AG09309 (cell line): ENCODE measurements around the gene SUSD3.

ENCODE experiments used
- DNase-seq: peaks from one replicate; pipeline ENCODE4 v3.0.0-alpha.2; 2010; ENCODE audit warnings: low read depth
- H3K4me3 ChIP-seq: 2 replicates; pipeline ENCODE4 v1.5.1; 2011; ENCODE audit warnings: mild to moderate bottlenecking, low read depth, low read length, moderate library complexity; ENCODE audit not compliant: control insufficient read depth
- TF ChIP-seq, protein P1 (sequence below): IDR thresholded peaks from 2 replicates; pipeline ENCODE4 v1.5.1; 2011; ENCODE audit warnings: mild to moderate bottlenecking, low read depth, low read length, inconsistent platforms; ENCODE audit not compliant: insufficient read depth, control insufficient read depth; ENCODE audit errors: missing control alignments

SUSD3 gene

DNA sequence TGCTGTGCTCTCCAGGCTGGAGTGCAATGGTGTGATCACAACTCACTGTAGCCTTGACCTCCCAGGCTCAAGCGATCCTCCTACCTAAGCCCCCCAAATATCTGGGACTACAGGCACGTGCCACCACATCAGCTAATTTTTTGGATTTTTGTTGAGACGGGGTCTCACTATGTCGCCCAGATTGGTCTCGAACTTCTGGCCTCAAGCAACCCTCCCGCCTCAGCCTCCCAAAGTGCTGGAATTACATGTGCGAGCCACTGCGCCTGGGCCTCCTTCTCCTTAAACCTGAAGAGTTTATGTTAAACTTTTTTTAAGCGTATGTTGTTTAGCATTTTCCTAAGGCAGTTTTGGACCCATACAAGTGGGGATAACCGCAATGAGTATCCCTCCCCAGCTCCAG, 30.8 kb upstream of the SUSD3 start:
- TF ChIP-seq, protein P1, sequence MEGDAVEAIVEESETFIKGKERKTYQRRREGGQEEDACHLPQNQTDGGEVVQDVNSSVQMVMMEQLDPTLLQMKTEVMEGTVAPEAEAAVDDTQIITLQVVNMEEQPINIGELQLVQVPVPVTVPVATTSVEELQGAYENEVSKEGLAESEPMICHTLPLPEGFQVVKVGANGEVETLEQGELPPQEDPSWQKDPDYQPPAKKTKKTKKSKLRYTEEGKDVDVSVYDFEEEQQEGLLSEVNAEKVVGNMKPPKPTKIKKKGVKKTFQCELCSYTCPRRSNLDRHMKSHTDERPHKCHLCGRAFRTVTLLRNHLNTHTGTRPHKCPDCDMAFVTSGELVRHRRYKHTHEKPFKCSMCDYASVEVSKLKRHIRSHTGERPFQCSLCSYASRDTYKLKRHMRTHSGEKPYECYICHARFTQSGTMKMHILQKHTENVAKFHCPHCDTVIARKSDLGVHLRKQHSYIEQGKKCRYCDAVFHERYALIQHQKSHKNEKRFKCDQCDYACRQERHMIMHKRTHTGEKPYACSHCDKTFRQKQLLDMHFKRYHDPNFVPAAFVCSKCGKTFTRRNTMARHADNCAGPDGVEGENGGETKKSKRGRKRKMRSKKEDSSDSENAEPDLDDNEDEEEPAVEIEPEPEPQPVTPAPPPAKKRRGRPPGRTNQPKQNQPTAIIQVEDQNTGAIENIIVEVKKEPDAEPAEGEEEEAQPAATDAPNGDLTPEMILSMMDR: no peak
- DNase-seq: no peak
- no peak overlapping the region for H3K4me3 ChIP-seq

DNA sequence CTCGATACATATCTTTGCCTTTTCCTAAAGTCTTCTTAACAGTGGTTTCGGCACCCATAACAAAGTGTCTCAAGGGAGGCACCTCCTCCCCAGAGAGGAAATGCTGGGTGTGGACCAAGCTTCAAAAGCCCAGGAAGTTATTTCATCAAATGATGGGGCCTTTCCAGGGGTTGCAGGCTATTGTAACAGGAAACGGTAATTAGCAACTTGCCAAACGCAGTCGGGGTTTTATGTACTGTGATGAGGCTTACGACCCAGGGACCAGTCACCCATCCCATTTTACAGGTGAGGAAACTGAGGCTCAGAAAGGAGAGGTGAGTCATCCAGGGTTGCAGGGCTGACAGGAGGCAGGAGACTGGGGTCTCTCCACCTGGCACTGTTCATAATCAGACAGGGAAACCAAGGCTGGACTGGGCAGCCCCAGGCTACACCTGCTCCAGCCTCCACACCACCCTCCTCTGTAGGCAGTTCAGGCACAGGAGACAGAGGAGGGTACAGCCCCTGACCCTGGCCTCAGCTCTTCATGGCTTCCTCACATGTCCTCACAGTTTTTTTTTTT, 30.0 kb upstream of the SUSD3 start:
- TF ChIP-seq, protein P1: no peak
- no peak overlapping the region for H3K4me3 ChIP-seq
- DNase-seq: no peak

DNA sequence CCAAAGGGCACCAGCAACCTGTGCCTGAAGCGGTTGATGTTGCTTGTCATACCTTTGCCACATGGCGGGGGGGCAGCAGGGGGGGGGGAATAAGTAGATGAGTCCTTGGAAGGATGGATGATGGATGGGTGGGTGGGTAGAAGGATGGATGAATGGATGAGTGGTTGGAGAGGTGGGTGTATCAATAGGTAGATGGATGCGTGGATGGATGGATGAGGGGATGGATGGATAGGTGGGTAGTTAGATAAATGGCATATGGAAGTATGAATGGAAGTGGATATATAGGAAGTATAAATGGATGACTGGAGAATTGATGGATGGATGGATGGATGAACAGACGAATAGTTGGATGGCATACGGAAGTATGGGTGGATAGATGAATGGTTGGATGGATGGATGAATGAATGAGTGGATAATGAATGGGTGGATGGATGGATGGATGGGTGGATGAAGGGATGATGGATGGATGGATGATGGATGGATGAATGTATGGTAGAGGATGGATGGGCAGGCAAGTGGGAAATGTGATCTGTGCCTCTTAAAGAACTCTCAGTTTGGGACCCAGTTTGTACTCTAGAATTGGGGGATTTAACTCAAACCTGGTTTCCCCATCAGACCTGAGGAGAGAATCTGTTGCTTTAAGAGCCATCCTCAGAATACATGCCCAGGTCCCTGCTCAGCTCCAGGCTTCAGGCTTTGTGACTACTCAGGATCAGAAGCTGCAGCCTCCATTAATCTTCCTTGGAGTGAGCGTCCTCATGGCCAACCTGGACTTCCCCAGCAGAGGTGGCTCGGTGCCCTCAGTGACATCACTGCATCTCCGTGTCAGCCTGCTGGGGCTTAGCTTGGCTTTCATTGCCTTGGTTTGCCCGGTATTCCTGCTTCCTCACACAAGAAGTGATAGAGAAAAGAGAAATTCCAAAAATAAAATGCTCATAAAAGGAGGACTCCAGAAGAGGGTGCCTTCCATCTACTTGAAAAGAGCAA, 27.6 kb upstream of the SUSD3 start:
- DNase-seq: no peak
- TF ChIP-seq, protein P1: no peak
- no peak overlapping the region for H3K4me3 ChIP-seq

DNA sequence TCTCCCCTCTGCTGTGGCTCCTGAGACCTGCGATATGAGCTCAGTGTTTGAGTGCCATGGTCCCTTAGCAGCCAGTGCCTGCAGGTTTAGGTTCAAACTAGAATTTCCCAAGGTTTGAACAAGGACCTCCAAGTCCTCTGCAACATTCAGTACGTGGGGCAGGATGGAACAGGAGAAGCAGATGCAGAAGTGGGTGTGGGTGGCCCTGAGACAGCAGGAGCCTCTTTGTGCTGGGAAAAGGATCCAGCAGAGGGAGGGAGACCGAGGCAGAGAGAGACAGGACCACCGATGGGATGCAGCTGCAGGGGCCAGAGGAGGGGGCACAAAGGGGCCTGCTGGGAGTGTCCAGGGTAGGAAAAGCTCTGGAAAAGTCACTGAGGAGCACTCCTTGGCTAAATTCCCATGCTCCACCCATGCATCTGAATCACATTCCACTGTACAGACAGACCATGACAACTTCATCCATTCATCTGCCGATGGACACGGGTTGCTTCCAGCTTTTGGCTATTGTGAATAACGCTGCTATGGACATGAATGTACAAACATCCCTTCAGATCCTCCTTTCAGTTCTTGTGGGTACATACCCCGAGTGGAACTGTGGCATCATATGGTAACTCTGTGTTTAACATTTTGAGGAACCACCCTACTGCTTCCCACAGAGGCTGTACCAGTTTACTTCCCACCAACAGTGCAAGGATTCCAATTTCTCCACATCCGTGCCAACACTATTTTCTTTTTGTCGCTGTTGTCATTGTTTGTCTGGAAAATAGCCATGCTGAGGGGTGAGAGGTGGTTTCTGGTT, 26.7 kb upstream of the SUSD3 start:
- DNase-seq: no peak
- no peak overlapping the region for H3K4me3 ChIP-seq
- TF ChIP-seq, protein P1: no peak

DNA sequence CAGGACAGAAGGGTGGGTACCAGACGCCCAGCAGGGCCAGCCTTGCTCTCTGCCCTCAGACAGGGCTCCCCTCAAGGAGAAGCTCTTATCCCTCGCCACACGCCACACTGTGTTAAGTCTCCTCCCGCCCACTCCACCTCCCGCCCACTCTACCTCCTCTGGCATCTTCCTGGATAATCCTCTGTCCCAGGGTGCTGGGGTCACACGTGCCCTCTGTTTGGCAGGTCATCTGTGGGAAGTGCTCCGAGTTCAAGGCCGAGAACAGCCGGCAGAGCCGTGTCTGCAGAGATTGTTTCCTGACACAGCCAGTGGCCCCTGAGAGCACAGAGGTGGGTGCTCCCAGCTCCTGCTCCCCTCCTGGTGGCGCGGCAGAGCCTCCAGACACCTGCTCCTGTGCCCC, 26.0 kb upstream of the SUSD3 start:
- H3K4me3 ChIP-seq: no peak overlapping the region
- TF ChIP-seq, protein P1: no peak
- DNase-seq: no peak

DNA sequence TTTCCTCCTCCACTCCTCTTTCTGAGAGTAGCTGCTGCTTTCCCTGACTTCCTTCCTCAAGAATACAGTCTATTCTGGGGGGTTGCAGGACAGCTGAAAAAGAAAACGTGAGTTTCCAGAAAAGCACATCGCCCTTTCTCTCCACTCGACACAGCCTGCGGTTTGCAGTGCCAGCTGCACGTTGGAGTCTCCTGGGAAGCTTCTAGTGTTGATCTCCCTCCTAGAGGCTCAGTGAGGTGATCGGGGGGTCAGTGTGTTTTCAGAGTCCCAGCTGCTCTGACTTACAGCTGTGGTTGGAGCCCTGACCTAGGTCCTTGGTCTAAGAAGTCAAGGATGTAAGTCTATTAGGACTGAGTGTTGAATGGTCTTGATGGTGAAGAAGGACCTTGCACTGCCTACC, 25.0 kb upstream of the SUSD3 start:
- TF ChIP-seq, protein P1: no peak
- no peak for DNase-seq
- H3K4me3 ChIP-seq: no peak overlapping the region
